ENCODE results near the gene SH3GL3.

SH3GL3 gene

GRCh38 chr15:83470887-83471286, 23.7 kb downstream of the SH3GL3 start:
- no peak for DNase-seq

GRCh38 chr15:83471307-83471866, 24.2 kb downstream of the SH3GL3 start:
- DNase-seq: no peak

GRCh38 chr15:83472151-83472550, 25.0 kb downstream of the SH3GL3 start:
- DNase-seq: no peak

- DNase-seq: no peak
Observed at GRCh38 chr15:83472797-83473196, 25.7 kb downstream of the SH3GL3 start.

- DNase-seq: no peak
Observed at GRCh38 chr15:83474578-83474977, 27.4 kb downstream of the SH3GL3 start.

- DNase-seq: no peak
Observed at GRCh38 chr15:83475551-83475950, 28.4 kb downstream of the SH3GL3 start.

GRCh38 chr15:83476066-83476465, 28.9 kb downstream of the SH3GL3 start:
- DNase-seq: no peak

GRCh38 chr15:83476708-83477107, 29.6 kb downstream of the SH3GL3 start:
- no peak for DNase-seq

GRCh38 chr15:83477172-83477807, 30.1 kb downstream of the SH3GL3 start:
- no peak for DNase-seq

- no peak for DNase-seq
Observed at GRCh38 chr15:83477808-83478537, 30.8 kb downstream of the SH3GL3 start.

- DNase-seq: no peak
Observed at GRCh38 chr15:83483612-83484011, 36.5 kb downstream of the SH3GL3 start.

GRCh38 chr15:83484636-83485035, 37.5 kb downstream of the SH3GL3 start:
- DNase-seq: no peak

- no peak for DNase-seq
Observed at GRCh38 chr15:83486363-83486762, 39.2 kb downstream of the SH3GL3 start.

GRCh38 chr15:83487519-83487918, 40.4 kb downstream of the SH3GL3 start:
- no peak for DNase-seq

- no peak for DNase-seq
Observed at GRCh38 chr15:83489690-83490089, 42.5 kb downstream of the SH3GL3 start.

- DNase-seq: no peak
Observed at GRCh38 chr15:83491486-83491885, 44.3 kb downstream of the SH3GL3 start.

GRCh38 chr15:83496766-83497165, 49.6 kb downstream of the SH3GL3 start:
- no peak for DNase-seq

- DNase-seq: no peak
Observed at GRCh38 chr15:83498374-83498773, 51.2 kb downstream of the SH3GL3 start.

GRCh38 chr15:83498801-83499200, 51.7 kb downstream of the SH3GL3 start:
- no peak for DNase-seq

GRCh38 chr15:83499476-83499875, 52.3 kb downstream of the SH3GL3 start:
- DNase-seq: no peak

GRCh38 chr15:83503595-83504364, 56.6 kb downstream of the SH3GL3 start:
- DNase-seq: no peak

- no peak for DNase-seq
Observed at GRCh38 chr15:83504365-83504764, 57.2 kb downstream of the SH3GL3 start.

GRCh38 chr15:83510001-83510400, 62.9 kb downstream of the SH3GL3 start:
- no peak for DNase-seq

- no peak for DNase-seq
Observed at GRCh38 chr15:83512459-83512858, 65.3 kb downstream of the SH3GL3 start.

Measured in NK-92 treated with Interleukin-12 subunit alpha and Interleukin-12 subunit beta, amount 100 ng/mL, for 24 hours (cell line).